Stomach (tissue), 9 donors: ENCODE data around the gene KRTAP19-2. TPM values are rescaled to one million over a fixed set of nuclear protein-coding genes. Genes with fewer than 3 reads are reported as not detected.
A peak's percentile ranks its signal among the peaks of the same experiment; 100 is the strongest.

Source experiments
- DNase-seq, 2 donors: peaks; one replicate each; pipeline versions ENCODE4 v3.0.0 to v3.0.0-alpha.2; 2013 to 2019
- H3K27ac ChIP-seq, 5 donors: fragments of 200-600 bp in 4 of 5; sonication (generic) in 4 of 5; one replicate each; pipeline ENCODE4 v1.5.1; 2013 to 2019; ENCODE audit warnings: mild to moderate bottlenecking in 1 of 5, moderate library complexity in 1 of 5
- H3K27me3 ChIP-seq, 3 donors: fragments of 200-600 bp; sonication (generic); one replicate each; pipeline ENCODE4 v1.5.1; 2017 to 2019; ENCODE audit warnings: mixed run types in 1 of 3
- H3K36me3 ChIP-seq, 4 donors: fragments of 200-600 bp; sonication (generic); 1 replicate in 3 of 4; 2 replicates in 1 of 4; pipeline ENCODE4 v1.5.1; 2016 to 2019
- H3K4me1 ChIP-seq, 4 donors: fragments of 200-600 bp; sonication (generic); one replicate each; pipeline ENCODE4 v1.5.1; 2016 to 2019
- H3K4me3 ChIP-seq, 4 donors: fragments of 200-600 bp; sonication (generic) in 3 of 4; one replicate each; pipeline ENCODE4 v1.5.1; 2016 to 2019; ENCODE audit warnings: mild to moderate bottlenecking in 1 of 4
- H3K9me3 ChIP-seq, 4 donors: fragments of 200-600 bp; sonication (generic); one replicate each; pipeline ENCODE4 v1.5.1; 2016 to 2019
- EP300 ChIP-seq: sonication (generic); formaldehyde crosslinking; IDR thresholded peaks from one replicate; pipeline ENCODE4 v1.6.1; 2017; ENCODE audit warnings: antibody characterized with exemption
- POLR2A ChIP-seq, 4 donors: fragments of 450-650 bp; IDR thresholded peaks; one replicate each; pipeline ENCODE4 v1.6.1; 2016; ENCODE audit warnings: antibody characterized with exemption in 4 of 4, control low read depth in 2 of 4, mild to moderate bottlenecking in 1 of 4, moderate library complexity in 1 of 4
- POLR2AphosphoS5 ChIP-seq, 3 donors: sonication (generic); formaldehyde crosslinking; IDR thresholded peaks; one replicate each; pipeline ENCODE4 v1.6.1; 2016; ENCODE audit warnings: antibody characterized with exemption in 3 of 3
- WGBS, 5 donors: extraction: QIAGEN DNeasy Blood & Tissue Kit in 3 of 5; methylation state at CpG; one replicate each; pipeline versions ENCODE4 v1.1.5 to v1.1.7; 2013 to 2018; 5-methylcytosine and 5-hydroxymethylcytosine counted together
- intact Hi-C: fragments of 100-400 bp; cut with DNase I; formaldehyde crosslinking; loops from one replicate; pipeline ENCODE4 v1.15.1; 2023; ENCODE audit warnings: low total_unique reads
- polyA plus RNA-seq, 3 donors: library from polyadenylated mRNA; stranded (reverse); fragments of 200-250 nt; gene quantifications; one replicate each; pipeline ENCODE4 v1.2.3, GENCODE V29; 2013
- total RNA-seq, 5 donors: library from RNA; depleted of rRNA; stranded (reverse); fragments of >200 nt; gene quantifications; one replicate each; pipeline versions ENCODE4 v1.1.0 to v1.2.3, GENCODE V29; 2014 to 2016
- TF ChIP-seq, protein P1 (sequence below), 7 experiments: fragments of 450-650 bp in 4 of 7; fragments of 200-600 bp in 3 of 7; sonication (generic) in 3 of 7; IDR thresholded peaks; one replicate each; pipeline ENCODE4 v1.5.1; 2016 to 2019; ENCODE audit warnings: antibody characterized with exemption in 7 of 7, control low read depth in 2 of 7, mild to moderate bottlenecking in 1 of 7
- donor health status: healthy with polysubstance abuse.
- donor health status: Bipolar disorder and iron deficiency.
- donor health status: healthy.

The KRTAP19-2 gene
- total and polyA plus RNA-seq, 8 donors, result not detected

DNA sequence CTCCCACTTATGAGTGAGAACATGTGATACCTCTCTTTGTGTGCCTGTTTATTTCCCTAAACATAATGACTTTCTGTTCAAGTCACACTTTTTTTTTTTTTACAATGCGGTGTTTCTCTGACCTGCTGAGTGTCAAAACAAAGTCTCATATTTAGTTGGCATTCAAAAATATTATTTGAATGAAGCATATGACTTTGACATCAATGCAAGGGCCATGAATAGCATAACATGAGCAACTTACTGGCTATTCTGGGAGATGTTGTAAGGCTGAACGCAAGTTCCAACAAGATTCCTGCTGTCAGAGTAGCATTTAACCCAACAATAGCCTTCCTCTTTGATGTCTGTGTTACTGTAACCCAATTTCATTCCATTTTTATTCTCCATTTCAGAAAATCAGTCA lies 5.1 kb downstream of the KRTAP19-2 start:
- 68 to 77% (median 72%) methylated on average over 2 of the region's 2 CpGs for WGBS, 5 donors
- TF ChIP-seq POLR2AphosphoS5 (IDR thresholded peaks at IDR 0.05) (no peak), POLR2A (IDR thresholded peaks at IDR 0.05) (no peak), EP300 (no peak)
- TF ChIP-seq, protein P1, sequence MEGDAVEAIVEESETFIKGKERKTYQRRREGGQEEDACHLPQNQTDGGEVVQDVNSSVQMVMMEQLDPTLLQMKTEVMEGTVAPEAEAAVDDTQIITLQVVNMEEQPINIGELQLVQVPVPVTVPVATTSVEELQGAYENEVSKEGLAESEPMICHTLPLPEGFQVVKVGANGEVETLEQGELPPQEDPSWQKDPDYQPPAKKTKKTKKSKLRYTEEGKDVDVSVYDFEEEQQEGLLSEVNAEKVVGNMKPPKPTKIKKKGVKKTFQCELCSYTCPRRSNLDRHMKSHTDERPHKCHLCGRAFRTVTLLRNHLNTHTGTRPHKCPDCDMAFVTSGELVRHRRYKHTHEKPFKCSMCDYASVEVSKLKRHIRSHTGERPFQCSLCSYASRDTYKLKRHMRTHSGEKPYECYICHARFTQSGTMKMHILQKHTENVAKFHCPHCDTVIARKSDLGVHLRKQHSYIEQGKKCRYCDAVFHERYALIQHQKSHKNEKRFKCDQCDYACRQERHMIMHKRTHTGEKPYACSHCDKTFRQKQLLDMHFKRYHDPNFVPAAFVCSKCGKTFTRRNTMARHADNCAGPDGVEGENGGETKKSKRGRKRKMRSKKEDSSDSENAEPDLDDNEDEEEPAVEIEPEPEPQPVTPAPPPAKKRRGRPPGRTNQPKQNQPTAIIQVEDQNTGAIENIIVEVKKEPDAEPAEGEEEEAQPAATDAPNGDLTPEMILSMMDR (IDR thresholded peaks at IDR 0.05), result no peak
- no peaks in the 10 kb centered on the region for H3K36me3 ChIP-seq
- DNase-seq, result no peak
- H3K27ac ChIP-seq, result no peak overlapping the region
- no peak overlapping the region for H3K4me3 ChIP-seq
- H3K9me3 ChIP-seq, result peaks cover 0 to 19% (median 14%) of the 10 kb centered on the region in 4 donors
- no peaks in the 10 kb centered on the region for H3K27me3 ChIP-seq
- no peaks in the 10 kb centered on the region for H3K4me1 ChIP-seq
- intact Hi-C loops, result no loop called here

DNA sequence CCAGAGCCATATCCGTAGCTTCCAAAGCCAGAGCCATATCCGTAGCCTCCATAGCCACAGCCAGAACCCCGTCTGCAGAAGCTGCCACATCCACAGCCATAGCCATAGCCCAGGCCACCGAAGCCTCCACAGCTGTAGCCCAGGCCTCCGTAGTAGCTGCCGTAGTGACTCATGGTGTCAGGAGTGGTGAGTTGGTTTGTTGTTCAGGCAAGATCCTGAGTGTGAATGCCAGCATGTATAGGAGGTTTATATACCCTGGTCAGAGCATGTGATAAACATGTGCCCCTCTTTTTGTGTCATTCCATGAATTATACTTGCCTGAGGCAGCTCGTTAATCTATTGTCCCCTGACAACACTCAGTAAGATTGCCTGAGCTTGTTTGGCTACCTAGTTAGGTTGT lies 7.1 kb downstream of the KRTAP19-2 start, which contains the start of gene KRTAP19-1:
TSS of gene KRTAP19-1 (minus strand) at position 223 of the 400 bp plus-strand sequence. CDS start at position 173, 50 bp downstream.
- intact Hi-C loops, result no loop called here
- H3K9me3 ChIP-seq, result peaks cover 0 to under 1% (median 0%) of the 10 kb centered on the region in 4 donors
- DNase-seq, result no peak
- no peaks in the 10 kb centered on the region for H3K36me3 ChIP-seq
- H3K4me3 ChIP-seq, result no peak within 1 kb of the TSS
- no peak within 1 kb of the TSS for H3K27ac ChIP-seq
- no peaks in the 10 kb centered on the region for H3K4me1 ChIP-seq
- no peaks in the 10 kb centered on the region for H3K27me3 ChIP-seq
- TF ChIP-seq POLR2A (IDR thresholded peaks at IDR 0.05), result no peak
- TF ChIP-seq, protein P1 (IDR thresholded peaks at IDR 0.05), result no peak
- TF ChIP-seq EP300, result no peak
- 59 to 90% (median 85%) methylated on average over 1 to 7 of the region's 7 CpGs for WGBS, 5 donors

DNA sequence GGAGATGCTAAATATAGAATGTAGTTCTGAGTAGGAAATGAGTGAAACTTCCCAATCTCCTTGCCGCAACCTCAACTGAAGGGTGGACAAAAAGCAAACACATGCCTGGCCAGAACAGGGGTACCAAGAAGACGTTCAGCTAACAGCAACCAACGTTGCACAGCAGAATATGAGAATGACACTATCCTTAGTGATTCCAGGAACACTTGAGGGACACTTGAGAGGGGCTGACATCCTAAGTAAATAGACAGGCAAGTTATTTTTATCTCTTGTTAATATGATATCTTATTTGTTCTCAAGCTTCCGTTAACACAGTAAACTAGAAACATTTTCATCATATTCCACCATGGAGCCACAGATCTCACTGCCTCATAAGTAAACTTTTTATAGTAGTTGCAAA lies 8.0 kb downstream of the KRTAP19-2 start:
- intact Hi-C loops, result no loop called here
- no peak for DNase-seq
- Histone ChIP-seq H3K27ac (no peak overlapping the region), H3K4me1 (no peaks in the 10 kb centered on the region), H3K36me3 (no peaks in the 10 kb centered on the region), H3K27me3 (no peaks in the 10 kb centered on the region), H3K4me3 (no peak overlapping the region), H3K9me3 (peaks cover 0 to 4% (median 0%) of the 10 kb centered on the region in 4 donors)
- no peak for TF ChIP-seq EP300
- WGBS, 5 donors, result 63 to 72% (median 69%) methylated on average over 4 of the region's 4 CpGs

DNA sequence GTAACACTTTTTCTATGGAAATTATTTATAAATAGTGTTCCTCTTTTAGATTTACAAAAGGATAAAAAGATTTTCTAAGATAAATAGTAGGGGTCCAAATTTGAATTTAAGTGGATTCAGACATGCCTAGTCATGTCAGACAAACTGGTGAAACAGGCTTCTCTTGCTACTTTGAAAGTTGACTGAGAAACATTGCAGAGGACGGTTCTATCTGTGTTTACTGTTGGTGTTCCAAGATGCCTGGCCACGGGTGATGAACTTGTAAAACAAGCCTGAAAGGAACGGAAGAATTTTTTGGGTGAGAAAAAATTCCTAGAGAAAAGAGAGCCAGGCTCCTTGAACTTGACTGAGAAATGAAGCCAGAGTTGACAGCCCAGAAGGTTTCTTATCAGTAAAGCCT lies 9.2 kb downstream of the KRTAP19-2 start:
- peak in 1 of 2 donors; percentile 4 for DNase-seq
- intact Hi-C loops, result no loop called here
- no peak overlapping the region for H3K27ac ChIP-seq

More for the DNA sequence above, 9.2 kb downstream of the KRTAP19-2 start:
- Histone ChIP-seq H3K27me3 (no peaks in the 10 kb centered on the region), H3K36me3 (no peaks in the 10 kb centered on the region), H3K9me3 (peaks cover 0 to 5% (median 0%) of the 10 kb centered on the region in 4 donors), H3K4me1 (no peaks in the 10 kb centered on the region), H3K4me3 (no peak overlapping the region)
- 13 to 22% (median 15%) methylated on average over 3 of the region's 3 CpGs for WGBS, 5 donors
- TF ChIP-seq POLR2A (IDR thresholded peaks at IDR 0.05), result no peak
- TF ChIP-seq, protein P1 (IDR thresholded peaks at IDR 0.05), result no peak
- TF ChIP-seq POLR2AphosphoS5 (IDR thresholded peaks at IDR 0.05), result no peak
- TF ChIP-seq EP300, result no peak
